ENCODE results near the gene JUN.

Gene JUN

DNA sequence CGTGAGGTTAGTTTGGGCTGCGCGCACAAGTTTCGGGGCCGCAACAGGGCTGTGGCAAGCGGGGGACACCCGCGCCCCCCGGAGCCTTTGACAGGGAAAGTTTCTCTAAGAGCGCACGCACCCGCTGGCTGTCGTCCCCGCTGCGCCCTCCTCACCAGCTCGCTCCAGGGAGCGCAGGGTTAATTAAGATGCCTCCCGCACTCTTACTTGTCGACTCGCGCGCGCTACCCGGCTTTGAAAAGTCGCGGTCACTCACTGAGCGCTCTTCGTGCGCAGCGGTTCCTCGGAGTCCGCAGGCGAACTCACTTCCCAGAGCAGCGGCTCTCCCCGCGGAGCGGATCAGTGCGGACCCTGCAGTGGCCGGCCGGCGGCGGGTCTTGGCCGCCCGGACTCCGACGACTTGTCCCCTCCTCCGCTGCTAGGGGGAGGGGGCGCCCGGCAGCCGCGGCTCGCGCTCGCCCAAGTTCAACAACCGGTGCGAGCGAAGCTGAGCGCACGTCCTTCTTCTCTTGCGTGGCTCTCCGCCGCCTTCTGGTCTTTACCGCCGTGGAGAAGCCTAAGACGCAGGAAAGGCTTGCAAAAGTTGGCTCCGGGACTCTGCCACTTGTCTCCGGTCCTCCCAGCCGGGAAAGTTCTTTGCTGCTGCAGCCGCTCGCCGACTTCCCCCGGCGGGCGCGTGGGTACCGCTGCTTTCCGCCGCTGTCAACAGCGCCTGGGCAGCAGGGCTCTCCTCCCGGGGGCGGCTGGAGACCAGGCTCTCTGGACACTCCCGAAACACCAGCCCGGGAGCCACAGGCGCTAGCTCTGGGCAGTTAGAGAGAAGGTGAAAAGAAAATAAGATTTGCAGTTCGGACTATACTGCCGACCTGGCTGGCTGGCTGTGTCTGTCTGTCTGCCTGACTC, 506 bp downstream of the JUN start:
- DNase-seq (ENCODE audit: low spot score), result no peak

GRCh38 chr1:58782178-58783089, 1.4 kb downstream of the JUN start:
- DNase-seq (ENCODE audit: low spot score), result no peak

- peak; percentile 27 for DNase-seq (ENCODE audit: low spot score)
Observed at GRCh38 chr1:58781541-58782177, 2.2 kb downstream of the JUN start.

DNA sequence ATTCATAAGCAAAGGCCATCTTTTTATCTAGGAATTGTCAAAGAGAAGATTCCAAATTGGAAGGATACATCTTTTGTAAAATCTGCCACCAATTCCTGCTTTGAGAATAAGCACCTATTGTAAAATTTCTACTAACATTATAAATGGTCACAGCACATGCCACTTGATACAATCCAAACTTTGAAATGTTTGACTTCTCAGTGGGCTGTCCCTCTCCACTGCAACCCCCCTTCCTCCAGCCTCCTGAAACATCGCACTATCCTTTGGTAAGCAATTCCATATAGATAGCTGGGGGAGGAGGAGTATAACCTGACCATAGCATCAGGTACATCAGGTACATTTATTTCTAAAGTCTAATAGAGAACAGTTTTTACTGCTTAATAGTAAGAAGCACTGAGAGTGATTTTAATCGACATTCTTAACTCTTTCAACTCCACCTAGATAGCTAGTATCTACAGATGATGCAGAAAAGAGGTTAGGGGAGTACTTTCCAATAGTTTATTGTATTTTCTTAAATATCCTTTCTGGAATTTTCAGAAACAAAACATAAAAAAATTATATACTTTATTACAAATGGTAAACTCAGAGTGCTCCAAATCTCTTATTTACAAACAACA, 2.9 kb downstream of the JUN start:
- DNase-seq (ENCODE audit: low spot score), result no peak

GRCh38 chr1:58780411-58780810, 3.4 kb downstream of the JUN start:
- DNase-seq (ENCODE audit: low spot score), result no peak

DNA sequence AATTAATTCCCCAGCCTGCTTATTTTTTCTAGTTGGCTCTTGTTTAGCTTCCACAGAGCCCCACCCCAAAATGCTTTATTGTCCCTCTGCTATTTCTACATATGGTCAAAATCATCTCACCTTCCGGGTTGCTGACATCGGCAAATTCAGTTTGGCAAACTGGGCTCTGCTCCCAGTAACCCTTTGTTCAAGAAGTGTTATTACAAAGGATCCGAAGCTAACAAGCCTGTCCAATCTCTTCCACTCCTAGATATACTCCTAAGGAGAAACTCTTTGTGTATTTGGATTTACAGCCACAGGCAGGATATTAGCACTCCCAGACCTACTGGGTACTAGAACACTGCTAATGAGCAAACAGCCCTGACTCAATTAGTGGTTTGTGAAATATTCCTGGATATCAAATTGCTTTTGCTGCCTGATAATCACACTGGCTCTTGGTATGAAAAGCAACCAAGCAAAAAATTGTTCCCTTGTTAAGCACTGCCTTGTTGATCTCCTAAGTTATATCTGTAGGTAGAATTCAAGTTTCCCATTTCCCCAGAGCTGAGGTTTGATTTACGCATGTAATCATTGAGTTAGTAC, 4.0 kb downstream of the JUN start:
- DNase-seq (ENCODE audit: low spot score), result no peak

- no peak for DNase-seq (ENCODE audit: low spot score)
Observed at GRCh38 chr1:58779059-58779754, 4.6 kb downstream of the JUN start.

GRCh38 chr1:58778385-58779000, 5.4 kb downstream of the JUN start:
- DNase-seq (ENCODE audit: low spot score), result no peak

DNA sequence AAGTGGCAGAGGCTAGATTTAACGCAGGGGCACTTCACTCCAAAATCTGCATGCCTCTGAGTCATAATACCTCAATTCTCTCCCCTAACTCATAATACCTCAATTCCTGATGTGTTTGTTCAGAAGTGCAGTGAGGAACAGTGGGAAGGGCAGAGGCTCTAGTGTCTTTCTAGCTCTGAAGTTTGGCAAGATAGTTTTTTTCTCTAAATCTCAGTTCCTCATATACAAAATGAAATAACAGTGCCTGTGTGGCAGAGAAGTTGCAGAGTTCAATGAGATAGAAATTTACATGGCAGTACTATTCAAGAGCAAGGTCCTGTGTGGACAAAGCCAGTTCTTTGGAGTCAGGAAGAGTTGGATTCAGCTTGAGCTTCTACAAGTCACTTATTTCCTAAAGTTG, 9.8 kb downstream of the JUN start:
- DNase-seq (ENCODE audit: low spot score), result no peak

- no peak for DNase-seq (ENCODE audit: low spot score)
Observed at GRCh38 chr1:58773406-58773840, 10.4 kb downstream of the JUN start.

- DNase-seq (ENCODE audit: low spot score), result no peak
Observed at GRCh38 chr1:58769809-58770320, 14.0 kb downstream of the JUN start.

- peak; percentile 36 for DNase-seq (ENCODE audit: low spot score)
Observed at GRCh38 chr1:58768971-58769808, 14.7 kb downstream of the JUN start.

GRCh38 chr1:58768191-58768731, 15.6 kb downstream of the JUN start:
- DNase-seq (ENCODE audit: low spot score), result no peak

GRCh38 chr1:58767143-58767542, 16.7 kb downstream of the JUN start:
- no peak for DNase-seq (ENCODE audit: low spot score)

DNA sequence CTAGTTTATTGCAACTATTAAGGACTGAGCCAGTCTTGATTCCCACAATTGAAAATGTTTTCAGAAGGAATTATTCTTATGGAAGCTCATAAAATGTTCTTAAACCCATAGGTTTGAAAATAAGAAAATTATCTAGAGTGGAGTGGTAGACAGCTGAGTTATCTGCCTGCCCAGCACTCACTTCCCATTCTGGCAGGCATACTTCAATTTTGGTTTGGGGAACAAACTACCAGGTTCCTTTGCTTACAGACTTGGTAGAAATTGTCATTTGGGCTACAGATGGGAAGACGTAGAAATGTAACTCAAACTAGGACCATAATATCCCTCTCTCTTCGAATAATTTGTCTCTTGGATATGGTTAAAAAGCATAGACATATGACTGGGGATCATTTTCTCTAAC, 18.4 kb downstream of the JUN start:
- no peak for DNase-seq (ENCODE audit: low spot score)

GRCh38 chr1:58765006-58765405, 18.8 kb downstream of the JUN start:
- DNase-seq (ENCODE audit: low spot score), result no peak

DNA sequence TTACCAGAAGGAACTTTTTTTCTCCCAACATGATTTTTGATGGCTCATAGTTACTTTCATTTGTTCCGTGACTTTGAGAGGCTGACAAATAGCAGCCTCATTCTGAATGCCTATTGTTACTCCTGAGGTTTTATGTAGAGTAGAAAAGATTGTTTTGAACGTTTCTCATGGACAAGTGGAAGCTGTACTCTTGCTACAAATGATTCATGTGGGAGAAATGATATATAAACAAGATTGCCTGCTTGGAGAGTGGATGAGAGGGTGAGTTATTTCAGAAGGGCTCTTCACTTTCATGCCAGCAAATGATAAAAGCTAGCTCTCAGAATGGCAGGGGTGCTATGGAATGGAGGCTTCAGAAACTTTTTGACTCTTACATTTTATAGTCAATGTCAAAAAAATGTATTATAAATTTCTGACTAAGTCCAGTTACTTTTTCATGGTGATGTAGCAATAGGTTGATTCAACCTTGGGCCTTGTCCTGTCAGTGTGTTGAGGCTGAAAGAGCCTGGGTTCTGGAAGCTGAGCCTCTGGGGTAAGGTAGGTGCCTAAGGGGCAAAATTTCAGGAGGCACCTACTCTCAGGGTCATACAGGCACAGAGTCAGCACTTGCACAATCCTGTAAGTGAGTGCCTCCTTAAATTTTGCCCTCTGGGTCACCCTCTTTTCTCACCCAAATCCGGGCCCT, 19.4 kb downstream of the JUN start:
- DNase-seq (ENCODE audit: low spot score), result no peak

DNA sequence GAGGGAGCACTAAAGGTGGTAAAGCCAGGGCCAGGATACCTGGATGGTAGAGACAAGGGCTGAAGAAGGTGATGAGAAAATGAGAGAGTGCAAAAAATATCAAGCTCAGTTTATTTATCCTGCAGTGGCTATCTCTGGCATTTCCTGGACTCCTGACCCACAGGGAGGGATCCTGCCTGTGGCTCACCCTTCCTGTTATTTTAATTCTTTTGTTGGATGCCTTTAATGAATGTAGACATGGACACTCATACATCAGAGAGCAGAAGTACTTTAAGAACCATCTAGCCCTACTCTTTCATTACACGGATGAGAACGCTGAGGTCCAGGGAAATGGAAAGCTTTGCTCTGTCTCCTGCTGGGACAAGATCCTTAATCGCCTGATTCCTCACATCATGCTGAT, 20.6 kb downstream of the JUN start:
- no peak for DNase-seq (ENCODE audit: low spot score)

Measured in hematopoietic multipotent progenitor cell treated with erythropoietin and hydrocortisone succinate and interleukin-3 and kit ligand, for 17 days (in vitro differentiated cells).